Smooth muscle cell (in vitro differentiated cells): ENCODE results near the gene HTR3B. TPM values are rescaled to one million over a fixed set of nuclear protein-coding genes. Genes with fewer than 3 reads are reported as not detected.

ENCODE experiments used
- DNase-seq: peaks from one replicate; lab custom pipeline; 2025; ENCODE audit not compliant: unreplicated experiment; lab: John Stamatoyannopoulos, UW
- H2AFZ ChIP-seq: fragments of 200-600 bp; sonication (generic); 2 replicates; pipeline ENCODE4 v1.6.0; 2016; ENCODE audit warnings: antibody characterized with exemption, low read depth, mild to moderate bottlenecking
- H3F3A ChIP-seq: fragments of 200-600 bp; sonication (generic); 2 replicates; pipeline ENCODE4 v1.6.0; 2017; ENCODE audit warnings: antibody characterized with exemption, low read depth
- H3K27ac ChIP-seq: fragments of 200-600 bp; sonication (generic); 2 replicates; pipeline ENCODE4 v1.5.1; 2016; ENCODE audit warnings: low read depth, mild to moderate bottlenecking
- H3K27me3 ChIP-seq: fragments of 200-600 bp; sonication (generic); 2 replicates; pipeline ENCODE4 v1.6.1; 2016; ENCODE audit warnings: low read depth, mild to moderate bottlenecking
- H3K36me3 ChIP-seq: fragments of 200-600 bp; sonication (generic); 2 replicates; pipeline ENCODE4 v1.5.1; 2016; ENCODE audit warnings: low read depth
- H3K4me1 ChIP-seq: fragments of 200-600 bp; sonication (generic); 2 replicates; pipeline ENCODE4 v1.5.1; 2016; ENCODE audit warnings: low read depth
- H3K4me2 ChIP-seq: fragments of 200-600 bp; sonication (generic); 2 replicates; pipeline ENCODE4 v1.6.0; 2016; ENCODE audit warnings: mild to moderate bottlenecking
- H3K4me3 ChIP-seq: fragments of 200-600 bp; sonication (generic); 2 replicates; pipeline ENCODE4 v1.5.1; 2016; ENCODE audit warnings: mild to moderate bottlenecking
- H3K79me2 ChIP-seq: fragments of 200-600 bp; sonication (generic); 2 replicates; pipeline ENCODE4 v1.6.0; 2016; ENCODE audit warnings: low read depth, mild to moderate bottlenecking
- H3K9ac ChIP-seq: fragments of 200-600 bp; sonication (generic); 2 replicates; pipeline ENCODE4 v1.6.0; 2016; ENCODE audit warnings: low read depth
- H3K9me3 ChIP-seq: fragments of 200-600 bp; sonication (generic); replicated peaks from 2 replicates; pipeline ENCODE4 v1.5.1; 2016; ENCODE audit warnings: low read depth
- H4K20me1 ChIP-seq: fragments of 200-600 bp; sonication (generic); 2 replicates; pipeline ENCODE4 v1.6.0; 2016; ENCODE audit warnings: low read depth
- WGBS: methylation state at CpG from one replicate; pipeline ENCODE4 v1.1.7; 2016; ENCODE audit warnings: low lambda C conversion rate; 5-methylcytosine and 5-hydroxymethylcytosine counted together
- polyA plus RNA-seq: library from polyadenylated mRNA; unstranded; fragments of >200 nt; fragmentation: Nextera tagmentation; extraction: Ambion mirVana; gene quantifications from 2 replicates; pipeline ENCODE4 v1.2.1, GENCODE V29; 2016
- total RNA-seq: library from RNA; depleted of rRNA; stranded (reverse); fragments of >200 nt; gene quantifications from 2 replicates; pipeline ENCODE4 v1.2.3, GENCODE V29; 2014
- TF ChIP-seq, protein P1 (sequence below): fragments of 200-600 bp; sonication (generic); IDR thresholded peaks from 2 replicates; pipeline ENCODE4 v1.5.1; 2017; ENCODE audit warnings: borderline replicate concordance, mild to moderate bottlenecking, antibody characterized with exemption; ENCODE audit not compliant: insufficient read depth, poor library complexity, severe bottlenecking

Gene HTR3B
- total and polyA plus RNA-seq, 2 experiments from 2014 or later, result not detected

DNA sequence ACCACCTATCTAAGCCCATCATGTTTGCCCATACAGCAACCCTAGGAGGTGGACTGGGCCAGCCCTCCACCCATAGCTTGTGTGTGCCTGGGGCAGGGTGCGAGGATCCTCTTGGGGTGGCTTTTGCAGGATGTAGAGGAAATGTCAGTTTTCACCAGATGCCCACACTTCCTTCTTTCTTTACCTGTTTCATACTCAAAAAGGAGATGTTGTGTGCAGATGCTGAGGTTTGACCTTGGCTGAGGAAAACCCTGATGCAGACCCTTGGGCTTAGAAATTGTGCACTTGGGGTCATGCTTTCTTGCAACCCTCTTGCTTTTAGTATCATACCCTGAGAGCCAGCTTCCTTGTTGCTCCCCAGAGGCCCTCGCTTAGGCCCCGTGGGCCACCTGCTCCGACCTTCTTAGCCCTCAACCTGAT lies 72.5 kb downstream of the HTR3B start:
- Histone ChIP-seq H2AFZ (no peak overlapping the region), H3K27ac (no peak overlapping the region), H3K36me3 (no peaks in the 10 kb centered on the region), H3K4me1 (peaks cover 7% of the 10 kb centered on the region), H3K9ac (no peak overlapping the region), H3K79me2 (no peaks in the 10 kb centered on the region), H3F3A (no peaks in the 10 kb centered on the region), H3K9me3 (no peaks in the 10 kb centered on the region), H3K4me2 (no peak overlapping the region), H3K27me3 (peaks cover 68% of the 10 kb centered on the region), H4K20me1 (no peaks in the 10 kb centered on the region), H3K4me3 (no peak overlapping the region)
- DNase-seq, result no peak
- 94% methylated on average over 4 of the region's 4 CpGs for WGBS
- TF ChIP-seq, protein P1, sequence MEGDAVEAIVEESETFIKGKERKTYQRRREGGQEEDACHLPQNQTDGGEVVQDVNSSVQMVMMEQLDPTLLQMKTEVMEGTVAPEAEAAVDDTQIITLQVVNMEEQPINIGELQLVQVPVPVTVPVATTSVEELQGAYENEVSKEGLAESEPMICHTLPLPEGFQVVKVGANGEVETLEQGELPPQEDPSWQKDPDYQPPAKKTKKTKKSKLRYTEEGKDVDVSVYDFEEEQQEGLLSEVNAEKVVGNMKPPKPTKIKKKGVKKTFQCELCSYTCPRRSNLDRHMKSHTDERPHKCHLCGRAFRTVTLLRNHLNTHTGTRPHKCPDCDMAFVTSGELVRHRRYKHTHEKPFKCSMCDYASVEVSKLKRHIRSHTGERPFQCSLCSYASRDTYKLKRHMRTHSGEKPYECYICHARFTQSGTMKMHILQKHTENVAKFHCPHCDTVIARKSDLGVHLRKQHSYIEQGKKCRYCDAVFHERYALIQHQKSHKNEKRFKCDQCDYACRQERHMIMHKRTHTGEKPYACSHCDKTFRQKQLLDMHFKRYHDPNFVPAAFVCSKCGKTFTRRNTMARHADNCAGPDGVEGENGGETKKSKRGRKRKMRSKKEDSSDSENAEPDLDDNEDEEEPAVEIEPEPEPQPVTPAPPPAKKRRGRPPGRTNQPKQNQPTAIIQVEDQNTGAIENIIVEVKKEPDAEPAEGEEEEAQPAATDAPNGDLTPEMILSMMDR, result no peak

DNA sequence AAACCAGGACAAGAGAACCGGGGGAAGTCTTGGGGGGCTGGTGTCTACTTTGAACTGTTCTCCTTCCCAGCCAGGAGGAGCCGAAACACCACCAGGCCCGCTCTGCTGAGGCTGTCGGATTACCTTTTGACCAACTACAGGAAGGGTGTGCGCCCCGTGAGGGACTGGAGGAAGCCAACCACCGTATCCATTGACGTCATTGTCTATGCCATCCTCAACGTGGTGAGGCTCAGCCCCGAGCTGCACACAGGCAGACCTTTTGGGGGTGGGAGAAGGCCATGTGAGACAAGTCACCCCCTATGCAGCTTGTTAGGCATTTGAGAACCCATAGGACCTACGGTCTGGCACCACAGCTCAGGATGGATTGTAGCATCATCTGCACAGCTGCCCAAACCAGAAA lies 73.1 kb downstream of the HTR3B start:
- no peaks in the 10 kb centered on the region for H3F3A ChIP-seq
- no peak overlapping the region for H3K4me3 ChIP-seq
- H3K4me1 ChIP-seq, result peaks cover 7% of the 10 kb centered on the region
- WGBS, result 90% methylated on average over 11 of the region's 11 CpGs
- H3K4me2 ChIP-seq, result no peak overlapping the region
- H3K9ac ChIP-seq, result no peak overlapping the region
- no peak for DNase-seq
- peaks cover 75% of the 10 kb centered on the region for H3K27me3 ChIP-seq
- H3K79me2 ChIP-seq, result no peaks in the 10 kb centered on the region
- no peaks in the 10 kb centered on the region for H3K9me3 ChIP-seq
- no peaks in the 10 kb centered on the region for H4K20me1 ChIP-seq
- H2AFZ ChIP-seq, result no peak overlapping the region
- TF ChIP-seq, protein P1, result no peak
- H3K36me3 ChIP-seq, result no peaks in the 10 kb centered on the region
- H3K27ac ChIP-seq, result no peak overlapping the region

DNA sequence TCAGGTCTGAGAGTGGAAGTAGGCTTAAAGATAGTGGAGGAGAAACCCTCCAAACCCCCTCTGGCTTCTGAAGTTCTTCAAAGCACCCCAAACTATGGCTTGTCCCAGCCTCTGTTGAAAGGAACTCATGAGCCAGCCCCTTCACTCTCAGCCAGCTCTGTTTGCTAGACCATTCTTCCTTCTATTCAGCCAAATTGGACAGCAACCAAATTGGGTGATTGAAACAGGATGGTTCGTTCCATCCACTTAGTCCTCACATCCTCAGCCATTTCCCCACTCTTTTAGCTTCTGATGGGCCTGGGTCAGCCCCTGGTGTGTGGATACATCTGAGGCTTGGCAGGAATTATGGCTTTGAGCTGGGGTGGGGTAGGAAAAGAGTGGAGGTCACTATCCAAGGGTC lies 74.8 kb downstream of the HTR3B start:
- H3K4me2 ChIP-seq, result no peak overlapping the region
- WGBS, result 88% methylated on average over 1 of the region's 1 CpG

DNA sequence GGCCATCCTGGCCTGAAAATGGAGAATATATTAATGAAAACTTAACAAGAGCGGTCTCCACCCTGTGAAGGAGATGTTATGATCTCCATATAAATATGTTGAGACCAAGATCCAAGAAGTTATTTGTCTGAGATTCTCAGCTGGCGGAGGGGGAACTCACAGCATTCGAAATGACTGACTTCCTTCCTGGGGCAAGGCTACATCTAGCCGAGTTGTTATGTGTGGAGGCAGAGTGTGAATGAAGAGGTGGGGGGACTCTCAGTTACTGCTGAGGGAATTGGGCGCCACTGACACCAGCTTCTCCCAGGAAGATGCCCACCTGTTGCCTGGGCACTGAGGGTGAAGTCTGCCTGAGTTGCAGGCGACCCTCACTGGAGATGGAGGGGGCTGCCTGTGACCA lies 76.2 kb downstream of the HTR3B start:
- TF ChIP-seq, protein P1, result no peak
- no peak overlapping the region for H3K27ac ChIP-seq
- H3K36me3 ChIP-seq, result no peaks in the 10 kb centered on the region
- no peak for DNase-seq
- H3K4me1 ChIP-seq, result no peaks in the 10 kb centered on the region
- H3F3A ChIP-seq, result no peaks in the 10 kb centered on the region
- no peak overlapping the region for H3K9ac ChIP-seq
- H3K4me2 ChIP-seq, result no peak overlapping the region
- no peaks in the 10 kb centered on the region for H4K20me1 ChIP-seq
- no peaks in the 10 kb centered on the region for H3K79me2 ChIP-seq
- peaks cover 92% of the 10 kb centered on the region for H3K27me3 ChIP-seq
- no peaks in the 10 kb centered on the region for H3K9me3 ChIP-seq
- H2AFZ ChIP-seq, result no peak overlapping the region
- 84% methylated on average over 6 of the region's 6 CpGs for WGBS
- H3K4me3 ChIP-seq, result no peak overlapping the region

More for the DNA sequence above, 74.8 kb downstream of the HTR3B start:
- Histone ChIP-seq H3K9me3 (no peaks in the 10 kb centered on the region), H2AFZ (no peak overlapping the region), H3K4me3 (no peak overlapping the region), H3K27me3 (peaks cover 92% of the 10 kb centered on the region), H3F3A (no peaks in the 10 kb centered on the region), H3K4me1 (peaks cover 7% of the 10 kb centered on the region), H3K27ac (no peak overlapping the region), H4K20me1 (no peaks in the 10 kb centered on the region), H3K79me2 (no peaks in the 10 kb centered on the region), H3K36me3 (no peaks in the 10 kb centered on the region), H3K9ac (no peak overlapping the region)
- no peak for DNase-seq
- TF ChIP-seq, protein P1, result no peak
